ENCODE measurements around the gene ZNF311. TPM values are rescaled to one million over a fixed set of nuclear protein-coding genes. Genes with fewer than 3 reads are reported as not detected.

ZNF311 gene
- total and polyA plus RNA-seq, 9 of the 15 experiments (the other 6 are each of a cell fraction or from before 2014, with no cell fraction given) = 5.1 to 10.0 (median 7.5) TPM

DNA sequence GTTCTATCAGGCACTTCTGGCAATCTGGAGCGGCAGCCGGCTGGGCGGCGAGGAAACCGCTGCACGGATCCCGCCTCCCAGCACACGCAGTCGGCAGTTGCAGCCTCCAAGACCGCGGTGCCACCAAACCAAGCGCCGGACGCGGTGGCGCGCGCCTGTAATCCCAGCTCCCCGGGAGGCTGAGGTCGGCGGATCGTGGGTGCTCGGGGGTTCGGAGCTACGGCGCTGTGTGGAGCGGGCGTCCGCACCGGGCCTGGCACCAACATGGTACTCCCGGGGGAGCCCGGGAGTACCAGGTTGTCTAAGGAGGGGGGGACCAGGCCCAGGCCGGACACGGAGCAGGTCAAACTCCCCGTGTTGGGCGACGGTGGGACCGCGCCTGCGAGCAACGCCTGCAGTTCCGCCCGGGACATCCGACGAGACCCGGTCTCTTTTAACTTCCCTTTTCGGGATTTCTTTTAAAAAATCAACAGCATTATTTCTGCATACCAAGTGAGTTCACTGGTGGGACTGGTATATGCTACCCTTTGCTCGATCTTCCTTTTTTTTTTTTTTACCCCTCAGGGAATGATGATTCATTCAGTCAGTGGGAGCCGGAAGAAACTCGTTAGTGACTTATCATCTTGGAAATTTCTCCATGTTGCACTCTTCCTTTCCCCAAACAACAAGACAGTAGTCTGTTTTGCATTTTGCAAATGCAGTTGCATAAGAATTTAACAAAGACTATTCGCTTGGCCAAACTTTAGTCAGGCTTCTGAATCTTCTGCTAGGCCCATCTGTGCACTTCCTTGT lies 27.6 kb downstream of the ZNF311 start (continued):
- no peak for TF ChIP-seq ZNF77 (CRISPR knock-in tag; IDR thresholded peaks at IDR 0.05)
- TF ChIP-seq, protein P1, sequence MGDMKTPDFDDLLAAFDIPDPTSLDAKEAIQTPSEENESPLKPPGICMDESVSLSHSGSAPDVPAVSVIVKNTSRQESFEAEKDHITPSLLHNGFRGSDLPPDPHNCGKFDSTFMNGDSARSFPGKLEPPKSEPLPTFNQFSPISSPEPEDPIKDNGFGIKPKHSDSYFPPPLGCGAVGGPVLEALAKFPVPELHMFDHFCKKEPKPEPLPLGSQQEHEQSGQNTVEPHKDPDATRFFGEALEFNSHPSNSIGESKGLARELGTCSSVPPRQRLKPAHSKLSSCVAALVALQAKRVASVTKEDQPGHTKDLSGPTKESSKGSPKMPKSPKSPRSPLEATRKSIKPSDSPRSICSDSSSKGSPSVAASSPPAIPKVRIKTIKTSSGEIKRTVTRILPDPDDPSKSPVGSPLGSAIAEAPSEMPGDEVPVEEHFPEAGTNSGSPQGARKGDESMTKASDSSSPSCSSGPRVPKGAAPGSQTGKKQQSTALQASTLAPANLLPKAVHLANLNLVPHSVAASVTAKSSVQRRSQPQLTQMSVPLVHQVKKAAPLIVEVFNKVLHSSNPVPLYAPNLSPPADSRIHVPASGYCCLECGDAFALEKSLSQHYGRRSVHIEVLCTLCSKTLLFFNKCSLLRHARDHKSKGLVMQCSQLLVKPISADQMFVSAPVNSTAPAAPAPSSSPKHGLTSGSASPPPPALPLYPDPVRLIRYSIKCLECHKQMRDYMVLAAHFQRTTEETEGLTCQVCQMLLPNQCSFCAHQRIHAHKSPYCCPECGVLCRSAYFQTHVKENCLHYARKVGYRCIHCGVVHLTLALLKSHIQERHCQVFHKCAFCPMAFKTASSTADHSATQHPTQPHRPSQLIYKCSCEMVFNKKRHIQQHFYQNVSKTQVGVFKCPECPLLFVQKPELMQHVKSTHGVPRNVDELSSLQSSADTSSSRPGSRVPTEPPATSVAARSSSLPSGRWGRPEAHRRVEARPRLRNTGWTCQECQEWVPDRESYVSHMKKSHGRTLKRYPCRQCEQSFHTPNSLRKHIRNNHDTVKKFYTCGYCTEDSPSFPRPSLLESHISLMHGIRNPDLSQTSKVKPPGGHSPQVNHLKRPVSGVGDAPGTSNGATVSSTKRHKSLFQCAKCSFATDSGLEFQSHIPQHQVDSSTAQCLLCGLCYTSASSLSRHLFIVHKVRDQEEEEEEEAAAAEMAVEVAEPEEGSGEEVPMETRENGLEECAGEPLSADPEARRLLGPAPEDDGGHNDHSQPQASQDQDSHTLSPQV (IDR thresholded peaks at IDR 0.05) = peak; percentile 83
- TF ChIP-seq, protein P2, sequence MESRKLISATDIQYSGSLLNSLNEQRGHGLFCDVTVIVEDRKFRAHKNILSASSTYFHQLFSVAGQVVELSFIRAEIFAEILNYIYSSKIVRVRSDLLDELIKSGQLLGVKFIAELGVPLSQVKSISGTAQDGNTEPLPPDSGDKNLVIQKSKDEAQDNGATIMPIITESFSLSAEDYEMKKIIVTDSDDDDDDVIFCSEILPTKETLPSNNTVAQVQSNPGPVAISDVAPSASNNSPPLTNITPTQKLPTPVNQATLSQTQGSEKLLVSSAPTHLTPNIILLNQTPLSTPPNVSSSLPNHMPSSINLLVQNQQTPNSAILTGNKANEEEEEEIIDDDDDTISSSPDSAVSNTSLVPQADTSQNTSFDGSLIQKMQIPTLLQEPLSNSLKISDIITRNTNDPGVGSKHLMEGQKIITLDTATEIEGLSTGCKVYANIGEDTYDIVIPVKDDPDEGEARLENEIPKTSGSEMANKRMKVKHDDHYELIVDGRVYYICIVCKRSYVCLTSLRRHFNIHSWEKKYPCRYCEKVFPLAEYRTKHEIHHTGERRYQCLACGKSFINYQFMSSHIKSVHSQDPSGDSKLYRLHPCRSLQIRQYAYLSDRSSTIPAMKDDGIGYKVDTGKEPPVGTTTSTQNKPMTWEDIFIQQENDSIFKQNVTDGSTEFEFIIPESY (CRISPR knock-in tag; IDR thresholded peaks at IDR 0.05) = peak; percentile 77; the same call in 1 of the 2 replicates
- peak; percentile 65 for TF ChIP-seq PRPF4 (IDR thresholded peaks at IDR 0.05; ENCODE audit: insufficient read depth, low read depth, low read length, poor library complexity, severe bottlenecking)
- TF ChIP-seq, protein P3, sequence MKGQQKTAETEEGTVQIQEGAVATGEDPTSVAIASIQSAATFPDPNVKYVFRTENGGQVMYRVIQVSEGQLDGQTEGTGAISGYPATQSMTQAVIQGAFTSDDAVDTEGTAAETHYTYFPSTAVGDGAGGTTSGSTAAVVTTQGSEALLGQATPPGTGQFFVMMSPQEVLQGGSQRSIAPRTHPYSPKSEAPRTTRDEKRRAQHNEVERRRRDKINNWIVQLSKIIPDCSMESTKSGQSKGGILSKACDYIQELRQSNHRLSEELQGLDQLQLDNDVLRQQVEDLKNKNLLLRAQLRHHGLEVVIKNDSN (CRISPR knock-in tag; IDR thresholded peaks at IDR 0.05) = no peak
- no peak for TF ChIP-seq ZNF76 (CRISPR knock-in tag; IDR thresholded peaks at IDR 0.05; ENCODE audit: borderline replicate concordance)
- TF ChIP-seq, protein P4, sequence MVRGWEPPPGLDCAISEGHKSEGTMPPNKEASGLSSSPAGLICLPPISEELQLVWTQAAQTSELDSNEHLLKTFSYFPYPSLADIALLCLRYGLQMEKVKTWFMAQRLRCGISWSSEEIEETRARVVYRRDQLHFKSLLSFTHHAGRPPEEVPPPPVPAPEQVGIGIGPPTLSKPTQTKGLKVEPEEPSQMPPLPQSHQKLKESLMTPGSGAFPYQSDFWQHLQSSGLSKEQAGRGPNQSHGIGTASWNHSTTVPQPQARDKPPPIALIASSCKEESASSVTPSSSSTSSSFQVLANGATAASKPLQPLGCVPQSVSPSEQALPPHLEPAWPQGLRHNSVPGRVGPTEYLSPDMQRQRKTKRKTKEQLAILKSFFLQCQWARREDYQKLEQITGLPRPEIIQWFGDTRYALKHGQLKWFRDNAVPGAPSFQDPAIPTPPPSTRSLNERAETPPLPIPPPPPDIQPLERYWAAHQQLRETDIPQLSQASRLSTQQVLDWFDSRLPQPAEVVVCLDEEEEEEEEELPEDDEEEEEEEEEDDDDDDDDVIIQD (CRISPR knock-in tag; IDR thresholded peaks at IDR 0.05) = no peak
- TF ChIP-seq BRD4 (IDR thresholded peaks at IDR 0.05) = no peak; the same call in 1 of the 2 replicates
- TF ChIP-seq EP300 (IDR thresholded peaks at IDR 0.05; ENCODE audit: low read length) = peak; percentile 30; the same call in 1 of the 2 replicates
- TF ChIP-seq RBM14 (IDR thresholded peaks at IDR 0.05; ENCODE audit: borderline replicate concordance, insufficient read depth, low read depth, low read length) = 0 out of 2 replicates have a peak, but pooled peaks have one; percentile 66
- TF ChIP-seq, protein P5, sequence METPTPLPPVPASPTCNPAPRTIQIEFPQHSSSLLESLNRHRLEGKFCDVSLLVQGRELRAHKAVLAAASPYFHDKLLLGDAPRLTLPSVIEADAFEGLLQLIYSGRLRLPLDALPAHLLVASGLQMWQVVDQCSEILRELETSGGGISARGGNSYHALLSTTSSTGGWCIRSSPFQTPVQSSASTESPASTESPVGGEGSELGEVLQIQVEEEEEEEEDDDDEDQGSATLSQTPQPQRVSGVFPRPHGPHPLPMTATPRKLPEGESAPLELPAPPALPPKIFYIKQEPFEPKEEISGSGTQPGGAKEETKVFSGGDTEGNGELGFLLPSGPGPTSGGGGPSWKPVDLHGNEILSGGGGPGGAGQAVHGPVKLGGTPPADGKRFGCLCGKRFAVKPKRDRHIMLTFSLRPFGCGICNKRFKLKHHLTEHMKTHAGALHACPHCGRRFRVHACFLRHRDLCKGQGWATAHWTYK (CRISPR knock-in tag; IDR thresholded peaks at IDR 0.05) = 0 out of 2 replicates have a peak, but pooled peaks have one; percentile 43
- no peak for TF ChIP-seq ZNF143 (CRISPR knock-in tag; IDR thresholded peaks at IDR 0.05)
- no peak for TF ChIP-seq PURB (CRISPR knock-in tag; IDR thresholded peaks at IDR 0.05; ENCODE audit: low read depth)
- no peak for TF ChIP-seq CREB1 (IDR thresholded peaks at IDR 0.05)
- no peak for TF ChIP-seq CREB1 (CRISPR knock-in tag; IDR thresholded peaks at IDR 0.05)
- peak; percentile 66; the same call in 1 of the 2 replicates for TF ChIP-seq CEBPG (CRISPR knock-in tag; IDR thresholded peaks at IDR 0.05)
- TF ChIP-seq CEBPG (tag; conservative IDR thresholded peaks at IDR 0.05 in 1 of 2, IDR thresholded peaks at IDR 0.05 in 1 of 2) = peak in 1 of 2 experiments; percentile 88; a peak in 2 of 4 replicates
